Stimulated activated naive CD8-positive, alpha-beta T cell treated with anti-CD3 and anti-CD28 coated beads, Interleukin-15, Interleukin-2, amounts not matched to agents 100 ng/mL and 50 ng/mL, for 24 hours (primary cell): Measurements from ENCODE around the gene FRMD4B.

Experiments
- H3K27ac Mint-ChIP-seq: one replicate; pipeline ENCODE4 v1.8.0; 2021; ENCODE audit warnings: mild to moderate bottlenecking, mixed read lengths
- H3K27me3 Mint-ChIP-seq: one replicate; pipeline ENCODE4 v1.8.0; 2021; ENCODE audit warnings: mixed read lengths
- H3K36me3 Mint-ChIP-seq: one replicate; pipeline ENCODE4 v1.8.0; 2021; ENCODE audit warnings: low read depth, mixed read lengths
- H3K4me1 Mint-ChIP-seq: one replicate; pipeline ENCODE4 v1.8.0; 2021; ENCODE audit warnings: low read depth, mixed read lengths
- H3K4me3 Mint-ChIP-seq: one replicate; pipeline ENCODE4 v1.8.0; 2021; ENCODE audit warnings: mild to moderate bottlenecking, mixed read lengths
- H3K9me3 Mint-ChIP-seq: one replicate; pipeline ENCODE4 v1.8.0; 2021; ENCODE audit warnings: mixed read lengths

FRMD4B gene

GRCh38 chr3:69305011-69305410 lies 80.9 kb downstream of the FRMD4B start:
- Mint-ChIP-seq H3K27me3 (no peaks in the 10 kb centered on the region), H3K4me1 (peaks cover 27% of the 10 kb centered on the region), H3K9me3 (no peaks in the 10 kb centered on the region), H3K4me3 (no peak overlapping the region), H3K36me3 (no peaks in the 10 kb centered on the region), H3K27ac (peak overlapping the region; percentile 40)

DNA sequence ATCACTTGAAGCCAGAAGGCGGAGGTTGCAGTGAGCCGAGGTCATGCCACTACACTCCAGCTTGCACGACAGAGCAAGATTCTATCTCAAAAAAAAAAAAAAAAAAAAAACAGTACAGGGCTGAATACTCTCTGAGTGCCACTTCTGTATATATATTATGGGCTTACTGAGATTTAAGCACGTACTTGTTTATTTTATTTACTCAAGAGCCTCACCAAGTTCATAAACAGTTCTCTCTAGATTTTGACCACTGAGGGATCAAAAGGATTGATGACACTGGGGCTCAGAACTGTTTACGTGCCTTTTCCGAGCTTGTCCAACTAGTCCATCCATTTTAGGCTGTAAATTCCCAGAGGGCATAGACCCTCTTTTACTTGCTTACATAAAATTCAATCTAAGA lies 81.5 kb downstream of the FRMD4B start:
- no peaks in the 10 kb centered on the region for H3K27me3 Mint-ChIP-seq
- peaks cover 27% of the 10 kb centered on the region for H3K4me1 Mint-ChIP-seq
- no peaks in the 10 kb centered on the region for H3K36me3 Mint-ChIP-seq
- H3K27ac Mint-ChIP-seq, result peak overlapping the region; percentile 26
- H3K4me3 Mint-ChIP-seq, result no peak overlapping the region
- no peaks in the 10 kb centered on the region for H3K9me3 Mint-ChIP-seq

DNA sequence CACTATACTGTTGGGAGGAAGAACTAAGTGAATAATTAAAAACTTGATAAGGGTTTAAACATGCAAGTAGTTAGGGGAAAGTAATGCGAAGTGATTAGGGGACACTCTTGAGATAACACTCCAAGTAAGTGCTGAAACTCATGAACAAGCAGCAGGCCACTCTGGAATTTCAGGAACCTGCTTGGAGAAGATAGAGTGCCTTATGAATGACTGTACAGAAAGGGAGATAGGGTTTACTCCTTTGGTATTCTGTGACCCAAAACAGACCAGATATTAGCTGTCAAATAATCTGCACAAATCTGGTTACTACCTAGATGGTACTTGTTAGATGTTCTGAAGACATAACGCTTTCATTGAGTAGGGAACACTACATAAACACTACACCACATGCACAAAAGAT lies 85.6 kb downstream of the FRMD4B start:
- Mint-ChIP-seq H3K4me3 (no peak overlapping the region), H3K4me1 (peaks cover 12% of the 10 kb centered on the region), H3K27me3 (no peaks in the 10 kb centered on the region), H3K36me3 (no peaks in the 10 kb centered on the region), H3K9me3 (no peaks in the 10 kb centered on the region), H3K27ac (no peak overlapping the region)

- no peaks in the 10 kb centered on the region for H3K36me3 Mint-ChIP-seq
- no peaks in the 10 kb centered on the region for H3K27me3 Mint-ChIP-seq
- H3K4me3 Mint-ChIP-seq, result no peak overlapping the region
- no peak overlapping the region for H3K27ac Mint-ChIP-seq
- H3K4me1 Mint-ChIP-seq, result peaks cover 3% of the 10 kb centered on the region
- no peaks in the 10 kb centered on the region for H3K9me3 Mint-ChIP-seq
Observed at GRCh38 chr3:69299344-69299743, 86.5 kb downstream of the FRMD4B start.

DNA sequence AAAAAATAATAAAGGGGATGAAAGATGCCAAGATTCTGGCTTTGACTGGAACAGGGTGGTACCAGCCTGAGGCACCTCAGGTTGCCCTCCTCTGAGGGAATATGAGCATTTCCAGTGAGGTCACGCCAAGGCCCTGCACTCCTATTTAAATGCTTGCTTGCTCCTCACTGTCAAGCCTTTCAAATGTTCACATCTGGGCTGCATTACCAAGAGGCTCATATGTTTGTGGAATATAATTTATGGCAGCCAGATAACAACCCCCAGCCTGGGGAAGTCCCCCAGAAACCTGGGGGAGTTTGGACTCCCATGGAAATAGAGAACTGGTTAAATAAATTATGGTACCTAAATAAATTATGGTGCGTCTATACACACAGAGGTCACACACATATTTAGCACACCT lies 88.4 kb downstream of the FRMD4B start:
- no peak overlapping the region for H3K4me3 Mint-ChIP-seq
- no peaks in the 10 kb centered on the region for H3K4me1 Mint-ChIP-seq
- no peak overlapping the region for H3K27ac Mint-ChIP-seq
- no peaks in the 10 kb centered on the region for H3K36me3 Mint-ChIP-seq
- H3K27me3 Mint-ChIP-seq, result no peaks in the 10 kb centered on the region
- no peaks in the 10 kb centered on the region for H3K9me3 Mint-ChIP-seq

- H3K36me3 Mint-ChIP-seq, result no peaks in the 10 kb centered on the region
- no peak overlapping the region for H3K27ac Mint-ChIP-seq
- H3K4me1 Mint-ChIP-seq, result no peaks in the 10 kb centered on the region
- H3K27me3 Mint-ChIP-seq, result no peaks in the 10 kb centered on the region
- H3K9me3 Mint-ChIP-seq, result no peaks in the 10 kb centered on the region
- no peak overlapping the region for H3K4me3 Mint-ChIP-seq
Observed at GRCh38 chr3:69296995-69297394, 88.9 kb downstream of the FRMD4B start.

DNA sequence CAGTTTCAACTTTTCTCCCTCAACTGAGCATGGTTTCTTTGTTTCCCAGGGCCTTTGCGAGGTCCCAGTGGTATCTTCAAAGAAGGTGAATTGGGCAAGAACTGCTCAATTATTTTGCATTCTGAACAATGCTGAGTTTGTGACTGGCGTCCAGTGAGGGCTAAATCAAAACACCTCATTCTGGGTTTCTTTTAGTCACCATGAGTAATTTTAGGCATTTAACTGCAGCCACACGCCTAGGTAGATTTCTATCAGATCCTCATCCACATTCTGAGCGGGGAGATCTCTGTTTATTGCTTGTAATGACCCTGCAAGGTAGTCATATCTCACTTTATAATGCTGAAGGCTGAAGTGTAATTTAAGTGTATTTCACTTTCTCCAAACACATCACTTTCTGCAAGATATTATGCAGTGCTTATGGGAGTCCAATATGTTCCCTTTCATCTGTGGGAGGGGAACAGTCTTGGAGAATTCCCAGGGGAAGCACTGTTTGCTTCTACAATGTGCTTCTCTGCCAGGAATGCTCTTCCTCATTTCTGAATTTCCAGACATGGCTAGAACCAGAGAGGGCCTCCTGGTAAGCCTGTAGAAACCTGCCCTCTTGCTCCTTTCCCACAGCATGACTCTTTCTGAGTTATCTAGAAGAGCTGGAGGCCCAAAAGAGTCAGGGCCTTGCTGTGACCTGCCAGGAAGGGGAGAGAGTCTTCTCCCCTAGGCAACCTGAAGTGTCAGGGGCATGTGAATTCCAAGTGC lies 91.7 kb downstream of the FRMD4B start:
- no peaks in the 10 kb centered on the region for H3K27me3 Mint-ChIP-seq

GRCh38 chr3:69292959-69293574 lies 92.8 kb downstream of the FRMD4B start:
- Mint-ChIP-seq H3K27me3 (no peaks in the 10 kb centered on the region), H3K9me3 (no peaks in the 10 kb centered on the region), H3K27ac (no peak overlapping the region), H3K4me1 (peaks cover 14% of the 10 kb centered on the region), H3K4me3 (no peak overlapping the region), H3K36me3 (no peaks in the 10 kb centered on the region)

More for the DNA sequence above, 91.7 kb downstream of the FRMD4B start:
- H3K4me1 Mint-ChIP-seq, result peaks cover 2% of the 10 kb centered on the region
- no peak overlapping the region for H3K27ac Mint-ChIP-seq
- no peaks in the 10 kb centered on the region for H3K36me3 Mint-ChIP-seq
- no peak overlapping the region for H3K4me3 Mint-ChIP-seq
- no peaks in the 10 kb centered on the region for H3K9me3 Mint-ChIP-seq

- Mint-ChIP-seq H3K27me3 (no peaks in the 10 kb centered on the region), H3K4me3 (no peak overlapping the region), H3K9me3 (no peaks in the 10 kb centered on the region), H3K4me1 (peaks cover 22% of the 10 kb centered on the region), H3K27ac (no peak overlapping the region), H3K36me3 (no peaks in the 10 kb centered on the region)
Observed at GRCh38 chr3:69292185-69292584, 93.7 kb downstream of the FRMD4B start.

GRCh38 chr3:69290430-69290829 lies 95.5 kb downstream of the FRMD4B start:
- Mint-ChIP-seq H3K4me3 (no peak overlapping the region), H3K27me3 (peaks cover 5% of the 10 kb centered on the region), H3K27ac (no peak overlapping the region), H3K4me1 (peaks cover 22% of the 10 kb centered on the region), H3K9me3 (no peaks in the 10 kb centered on the region), H3K36me3 (no peaks in the 10 kb centered on the region)

GRCh38 chr3:69290006-69290405 lies 95.9 kb downstream of the FRMD4B start:
- no peaks in the 10 kb centered on the region for H3K9me3 Mint-ChIP-seq
- H3K27me3 Mint-ChIP-seq, result peaks cover 5% of the 10 kb centered on the region
- H3K4me3 Mint-ChIP-seq, result no peak overlapping the region
- no peak overlapping the region for H3K27ac Mint-ChIP-seq
- H3K36me3 Mint-ChIP-seq, result no peaks in the 10 kb centered on the region
- H3K4me1 Mint-ChIP-seq, result peaks cover 22% of the 10 kb centered on the region

DNA sequence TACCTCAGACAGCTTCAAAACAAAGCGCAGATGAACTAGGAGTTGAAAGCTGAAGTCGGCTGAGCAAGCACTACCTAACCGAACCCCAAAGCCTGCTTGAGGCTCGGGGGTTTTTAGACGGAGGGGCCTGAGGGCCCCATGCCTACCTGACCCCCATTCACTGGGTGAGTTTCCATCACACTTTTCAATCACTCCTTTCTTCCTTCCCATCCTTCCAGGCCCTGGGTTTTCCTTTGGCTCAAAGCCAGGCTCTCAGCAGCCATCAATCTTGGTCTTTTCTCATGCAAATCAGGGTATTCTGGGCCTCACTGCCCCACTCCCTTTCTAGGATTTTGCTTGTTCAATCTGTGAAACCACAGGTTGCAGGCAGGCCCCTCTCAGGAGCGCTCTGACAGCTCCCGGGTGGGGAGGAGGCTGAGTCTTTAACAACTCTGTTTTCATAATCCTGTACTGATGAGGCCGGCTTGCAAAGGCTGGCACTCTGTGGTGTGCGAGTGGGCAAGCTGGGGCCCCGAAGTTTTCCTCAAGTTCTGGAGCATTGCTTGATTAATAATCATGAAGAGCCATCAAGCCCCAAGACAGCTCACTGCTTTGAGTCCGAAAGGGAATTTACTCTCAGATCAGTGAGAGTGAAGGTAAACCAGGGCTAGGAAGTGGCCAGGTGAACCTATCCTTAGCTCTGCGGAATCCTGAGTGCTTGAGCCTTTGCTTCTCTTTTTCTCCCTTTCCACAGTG lies 97.6 kb downstream of the FRMD4B start:
- H3K36me3 Mint-ChIP-seq, result no peaks in the 10 kb centered on the region
- H3K4me1 Mint-ChIP-seq, result peaks cover 25% of the 10 kb centered on the region
- H3K4me3 Mint-ChIP-seq, result peak overlapping the region; percentile 47
- H3K27me3 Mint-ChIP-seq, result peaks cover 5% of the 10 kb centered on the region
- H3K9me3 Mint-ChIP-seq, result no peaks in the 10 kb centered on the region
- peak overlapping the region; percentile 53 for H3K27ac Mint-ChIP-seq

DNA sequence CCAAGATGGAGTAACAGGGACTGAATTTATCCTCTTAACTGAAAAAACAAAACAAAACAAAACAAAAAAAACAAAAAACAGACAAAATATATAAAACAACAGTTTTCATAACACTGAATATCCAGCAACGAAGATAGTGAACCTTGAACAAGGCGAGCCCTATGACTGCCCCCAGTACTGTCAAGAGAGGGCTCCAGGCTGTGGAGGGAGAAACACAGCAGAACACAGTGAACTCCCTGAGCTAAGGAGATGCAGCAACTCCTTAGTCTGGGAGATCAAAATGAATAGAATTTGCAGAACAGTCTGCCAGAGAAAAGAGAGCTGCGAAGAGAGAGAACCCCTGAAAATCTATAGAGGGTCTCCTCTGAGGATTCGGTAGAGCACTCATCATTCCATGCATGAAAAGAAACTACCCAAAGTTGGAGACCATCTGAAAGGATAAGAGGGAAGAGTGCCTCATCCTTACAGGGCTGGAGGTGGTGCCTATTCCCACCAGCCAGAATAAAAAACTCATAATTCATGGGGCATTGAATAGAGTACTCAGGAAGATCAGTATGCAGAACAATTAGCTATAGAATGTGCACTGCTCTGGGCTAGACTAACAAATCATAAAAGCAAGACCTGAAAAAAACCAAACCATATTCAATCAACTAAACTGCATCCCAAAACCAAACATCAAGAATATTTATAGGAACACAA lies 101.8 kb downstream of the FRMD4B start:
- Mint-ChIP-seq H3K4me1 (peaks cover 50% of the 10 kb centered on the region), H3K36me3 (no peaks in the 10 kb centered on the region), H3K4me3 (no peak overlapping the region), H3K9me3 (no peaks in the 10 kb centered on the region), H3K27me3 (peaks cover 5% of the 10 kb centered on the region), H3K27ac (no peak overlapping the region)

DNA sequence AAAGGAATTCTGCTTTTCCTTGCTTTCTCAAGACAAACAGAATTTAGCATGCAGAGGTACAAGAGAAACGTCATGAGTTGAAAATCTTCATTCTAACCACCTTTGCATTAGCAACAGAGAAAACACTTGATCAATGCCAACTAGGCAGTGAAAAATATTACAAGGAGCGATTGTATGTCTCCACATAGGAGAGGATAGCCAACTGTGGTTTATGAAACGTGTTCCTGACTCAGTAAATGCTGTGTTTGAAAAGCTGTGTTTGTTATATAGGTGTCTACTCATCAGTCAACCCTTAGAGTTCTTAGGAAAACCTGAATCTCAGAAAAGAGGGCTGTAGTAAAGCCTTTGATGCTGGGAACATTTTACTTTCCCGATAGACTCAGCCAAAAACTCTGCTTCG lies 102.4 kb downstream of the FRMD4B start:
- Mint-ChIP-seq H3K27me3 (peaks cover 5% of the 10 kb centered on the region), H3K4me3 (no peak overlapping the region), H3K4me1 (peaks cover 45% of the 10 kb centered on the region), H3K9me3 (no peaks in the 10 kb centered on the region), H3K27ac (no peak overlapping the region), H3K36me3 (no peaks in the 10 kb centered on the region)

GRCh38 chr3:69282181-69282580 lies 103.7 kb downstream of the FRMD4B start:
- H3K27me3 Mint-ChIP-seq, result peaks cover 5% of the 10 kb centered on the region
- H3K9me3 Mint-ChIP-seq, result no peaks in the 10 kb centered on the region
- peak overlapping the region; percentile 83 for H3K27ac Mint-ChIP-seq
- H3K4me1 Mint-ChIP-seq, result peaks cover 32% of the 10 kb centered on the region
- H3K36me3 Mint-ChIP-seq, result no peaks in the 10 kb centered on the region
- peak overlapping the region; percentile 30 for H3K4me3 Mint-ChIP-seq
